Epithelial cell of esophagus (primary cell): ENCODE results near the gene TGDS.

Source experiments
- DNase-seq: peaks from one replicate; pipeline ENCODE4 v3.0.0; 2010; ENCODE audit warnings: low read depth
- H3K4me3 ChIP-seq: 2 replicates; pipeline ENCODE4 v1.5.1; 2011; ENCODE audit warnings: mild to moderate bottlenecking, low read length, control low read depth
- CTCF ChIP-seq: IDR thresholded peaks from 2 replicates; pipeline ENCODE4 v1.5.1; 2011; ENCODE audit warnings: low read depth, mild to moderate bottlenecking, low read length, control low read depth, inconsistent platforms; ENCODE audit not compliant: insufficient read depth; ENCODE audit errors: missing control alignments

The TGDS gene

GRCh38 chr13:94567581-94567980 is 28.4 kb downstream of the TGDS start:
- no peak for TF ChIP-seq CTCF

GRCh38 chr13:94561126-94561525 is 34.8 kb downstream of the TGDS start:
- TF ChIP-seq CTCF: no peak
- H3K4me3 ChIP-seq: no peak overlapping the region
- DNase-seq: no peak

More at GRCh38 chr13:94567581-94567980, 28.4 kb downstream of the TGDS start:
- no peak for DNase-seq
- H3K4me3 ChIP-seq: no peak overlapping the region

DNA sequence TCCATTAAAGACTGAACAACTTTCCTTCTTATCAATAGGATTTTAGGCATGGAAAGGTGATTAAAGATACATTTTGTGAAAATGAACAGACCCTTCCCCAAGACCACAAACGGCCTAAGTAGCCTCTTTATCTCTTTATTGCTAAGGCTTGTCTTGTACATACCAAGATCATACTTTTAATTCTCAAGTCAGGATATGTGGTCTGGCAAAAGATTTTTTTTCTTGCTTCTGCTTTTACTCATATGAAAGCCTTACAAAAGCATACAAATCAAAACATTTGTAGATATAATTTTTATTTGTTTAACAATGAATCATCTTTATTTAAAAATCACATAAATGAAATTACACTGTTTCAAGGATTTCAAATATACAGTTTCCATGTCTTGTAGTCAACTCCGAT is 35.8 kb downstream of the TGDS start:
- DNase-seq: no peak
- H3K4me3 ChIP-seq: no peak overlapping the region
- TF ChIP-seq CTCF: no peak

- no peak for TF ChIP-seq CTCF
Observed at GRCh38 chr13:94559222-94559795, 36.6 kb downstream of the TGDS start.

DNA sequence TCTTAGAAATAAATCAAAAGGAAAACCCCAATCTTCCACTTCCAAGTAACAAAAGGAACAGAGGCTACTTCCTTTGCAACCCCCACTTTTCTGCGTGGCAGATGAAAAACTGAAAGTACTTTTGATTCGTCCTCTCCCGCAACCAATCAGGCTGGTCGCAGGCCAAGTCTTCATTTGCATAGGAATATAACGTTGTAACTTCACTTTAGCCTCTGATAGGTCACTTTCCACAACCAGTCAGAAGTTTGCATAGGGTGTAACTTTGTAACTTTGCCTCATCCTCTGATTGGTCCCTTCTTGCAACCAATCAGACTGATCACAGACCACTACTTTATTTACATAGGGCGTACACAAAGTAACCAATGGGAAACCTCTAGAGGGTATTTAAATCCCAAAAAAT is 37.2 kb downstream of the TGDS start:
- no peak for DNase-seq
- TF ChIP-seq CTCF: no peak
- H3K4me3 ChIP-seq: no peak overlapping the region

More at GRCh38 chr13:94559222-94559795, 36.6 kb downstream of the TGDS start:
- no peak overlapping the region for H3K4me3 ChIP-seq
- DNase-seq: no peak

- no peak for DNase-seq
- H3K4me3 ChIP-seq: no peak overlapping the region
- no peak for TF ChIP-seq CTCF
Observed at GRCh38 chr13:94557684-94558235, 38.2 kb downstream of the TGDS start.

- no peak for TF ChIP-seq CTCF
- H3K4me3 ChIP-seq: no peak overlapping the region
- no peak for DNase-seq
Observed at GRCh38 chr13:94556621-94557020, 39.3 kb downstream of the TGDS start.
